ENCODE results near the gene DPYSL3. TPM values are rescaled to one million over a fixed set of nuclear protein-coding genes. Genes with fewer than 3 reads are reported as not detected.

Gene DPYSL3
- total RNA-seq, 1 donor: 161 TPM

DNA sequence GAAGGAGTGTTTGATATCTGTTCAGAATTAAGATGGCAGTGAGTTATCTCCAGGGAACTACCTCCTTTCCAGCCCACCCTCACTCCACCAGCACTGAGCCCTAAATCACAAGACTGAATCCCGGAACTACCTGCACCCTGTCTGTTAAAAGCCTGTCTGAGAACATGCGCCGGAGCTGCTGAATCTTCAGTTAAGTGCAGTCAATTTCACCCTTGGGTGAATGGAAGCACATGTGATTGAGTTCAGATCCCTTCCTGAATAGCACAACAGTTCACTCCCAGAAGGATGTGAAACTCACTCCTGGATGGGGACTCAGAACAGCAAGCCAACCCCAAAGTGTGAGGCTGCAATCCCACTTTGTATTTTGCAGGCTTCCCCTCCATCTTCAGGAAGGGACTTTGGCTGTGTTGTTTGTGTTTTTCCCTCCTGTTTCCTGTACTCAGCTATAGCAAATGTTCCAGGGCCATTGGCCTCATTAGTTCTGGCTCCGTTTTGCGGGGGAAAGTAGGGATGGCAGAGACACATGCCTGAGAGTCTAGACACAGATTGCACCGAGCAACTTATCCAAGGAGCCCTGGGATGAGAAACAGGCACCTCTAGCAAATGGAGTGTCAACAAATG lies 43.4 kb downstream of the DPYSL3 start:
- TF ChIP-seq, protein P1, sequence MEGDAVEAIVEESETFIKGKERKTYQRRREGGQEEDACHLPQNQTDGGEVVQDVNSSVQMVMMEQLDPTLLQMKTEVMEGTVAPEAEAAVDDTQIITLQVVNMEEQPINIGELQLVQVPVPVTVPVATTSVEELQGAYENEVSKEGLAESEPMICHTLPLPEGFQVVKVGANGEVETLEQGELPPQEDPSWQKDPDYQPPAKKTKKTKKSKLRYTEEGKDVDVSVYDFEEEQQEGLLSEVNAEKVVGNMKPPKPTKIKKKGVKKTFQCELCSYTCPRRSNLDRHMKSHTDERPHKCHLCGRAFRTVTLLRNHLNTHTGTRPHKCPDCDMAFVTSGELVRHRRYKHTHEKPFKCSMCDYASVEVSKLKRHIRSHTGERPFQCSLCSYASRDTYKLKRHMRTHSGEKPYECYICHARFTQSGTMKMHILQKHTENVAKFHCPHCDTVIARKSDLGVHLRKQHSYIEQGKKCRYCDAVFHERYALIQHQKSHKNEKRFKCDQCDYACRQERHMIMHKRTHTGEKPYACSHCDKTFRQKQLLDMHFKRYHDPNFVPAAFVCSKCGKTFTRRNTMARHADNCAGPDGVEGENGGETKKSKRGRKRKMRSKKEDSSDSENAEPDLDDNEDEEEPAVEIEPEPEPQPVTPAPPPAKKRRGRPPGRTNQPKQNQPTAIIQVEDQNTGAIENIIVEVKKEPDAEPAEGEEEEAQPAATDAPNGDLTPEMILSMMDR (IDR thresholded peaks at IDR 0.05; ENCODE audit: insufficient read depth, low read depth, low read length): no peak
- no peak for DNase-seq (ENCODE audit: low read depth)
- no peak overlapping the region for H3K4me3 ChIP-seq (ENCODE audit: low read depth, low read length)

DNA sequence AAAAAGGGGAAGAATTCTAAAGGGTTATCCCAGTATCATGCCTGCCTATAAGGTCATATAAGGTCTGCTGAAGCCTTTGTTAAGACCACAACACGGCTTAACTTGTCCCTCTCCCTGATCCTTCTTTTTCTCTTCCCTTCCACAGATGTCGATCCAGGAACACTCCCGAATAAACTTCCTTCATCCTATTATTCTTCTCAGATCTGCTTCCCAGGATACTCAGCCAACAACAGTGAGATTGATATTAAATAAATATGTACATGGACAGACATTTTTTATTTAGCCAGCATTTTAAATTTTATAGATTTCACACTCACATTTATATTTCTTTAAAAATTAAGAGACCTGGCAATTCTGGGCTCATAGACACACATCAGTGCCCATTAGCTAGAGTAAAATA lies 44.1 kb downstream of the DPYSL3 start:
- TF ChIP-seq, protein P1 (IDR thresholded peaks at IDR 0.05; ENCODE audit: insufficient read depth, low read depth, low read length): no peak
- no peak for DNase-seq (ENCODE audit: low read depth)
- no peak overlapping the region for H3K4me3 ChIP-seq (ENCODE audit: low read depth, low read length)

DNA sequence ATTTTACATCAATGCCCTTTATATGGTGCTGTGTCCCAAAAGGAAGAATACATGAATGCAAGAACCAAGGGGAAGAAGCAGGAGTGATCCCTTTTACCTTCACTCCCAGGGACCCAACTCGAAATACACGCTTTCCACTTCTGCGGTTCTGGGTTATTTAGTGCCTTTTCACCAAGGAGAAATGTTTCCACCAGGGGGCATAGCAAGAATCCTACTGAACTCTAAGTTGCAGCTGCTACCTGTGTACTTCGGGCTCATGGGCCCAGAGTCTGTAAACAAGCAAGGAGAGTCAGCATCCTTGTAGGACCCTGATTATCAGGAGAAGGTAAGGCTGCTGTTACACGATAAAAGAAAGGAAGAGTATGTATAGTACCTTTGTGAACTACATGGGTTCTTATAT lies 45.7 kb downstream of the DPYSL3 start:
- TF ChIP-seq, protein P1 (IDR thresholded peaks at IDR 0.05; ENCODE audit: insufficient read depth, low read depth, low read length): peak; percentile 61
- H3K4me3 ChIP-seq (ENCODE audit: low read depth, low read length): no peak overlapping the region
- peak; percentile 70 for DNase-seq (ENCODE audit: low read depth)

DNA sequence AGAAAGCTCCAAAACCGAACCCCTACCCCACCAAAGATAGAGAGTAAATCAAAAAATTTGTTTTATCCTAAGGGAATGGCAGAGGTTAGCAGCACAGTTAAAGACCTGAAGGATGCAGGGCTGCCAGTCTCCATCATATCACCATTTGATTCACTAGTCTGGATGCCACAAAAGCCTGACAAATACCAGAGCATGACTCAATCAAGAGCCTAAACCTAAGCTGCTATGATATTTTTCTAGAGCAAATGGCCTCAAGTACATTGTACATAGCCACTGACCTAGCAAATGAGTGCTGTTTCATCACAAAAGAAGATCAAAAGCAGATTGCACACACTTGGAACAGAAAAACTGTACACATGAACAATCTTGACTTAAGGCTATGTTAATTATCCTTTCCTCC lies 48.0 kb downstream of the DPYSL3 start:
- TF ChIP-seq, protein P1 (IDR thresholded peaks at IDR 0.05; ENCODE audit: insufficient read depth, low read depth, low read length): no peak
- DNase-seq (ENCODE audit: low read depth): no peak
- H3K4me3 ChIP-seq (ENCODE audit: low read depth, low read length): no peak overlapping the region

DNA sequence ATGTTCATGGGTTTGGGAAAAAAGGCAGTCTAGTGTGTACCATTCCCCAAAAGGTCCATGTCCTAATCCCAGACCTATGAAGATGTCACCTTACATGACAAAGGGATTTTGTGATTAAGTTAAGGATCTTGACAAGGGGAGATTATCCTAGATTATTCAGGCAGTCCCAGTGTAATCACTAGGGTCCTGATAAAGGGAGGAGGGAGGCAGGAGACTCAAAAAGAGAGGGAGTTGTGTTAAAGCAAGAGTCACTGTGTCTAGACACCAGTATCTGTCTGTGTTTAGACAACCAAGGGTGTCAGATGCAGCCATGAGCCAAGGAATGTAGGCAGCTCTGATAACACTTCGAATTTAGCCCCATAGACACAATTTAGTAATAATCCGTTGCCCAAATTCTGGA lies 49.5 kb downstream of the DPYSL3 start:
- TF ChIP-seq, protein P1 (IDR thresholded peaks at IDR 0.05; ENCODE audit: insufficient read depth, low read depth, low read length): no peak
- no peak overlapping the region for H3K4me3 ChIP-seq (ENCODE audit: low read depth, low read length)
- no peak for DNase-seq (ENCODE audit: low read depth)

DNA sequence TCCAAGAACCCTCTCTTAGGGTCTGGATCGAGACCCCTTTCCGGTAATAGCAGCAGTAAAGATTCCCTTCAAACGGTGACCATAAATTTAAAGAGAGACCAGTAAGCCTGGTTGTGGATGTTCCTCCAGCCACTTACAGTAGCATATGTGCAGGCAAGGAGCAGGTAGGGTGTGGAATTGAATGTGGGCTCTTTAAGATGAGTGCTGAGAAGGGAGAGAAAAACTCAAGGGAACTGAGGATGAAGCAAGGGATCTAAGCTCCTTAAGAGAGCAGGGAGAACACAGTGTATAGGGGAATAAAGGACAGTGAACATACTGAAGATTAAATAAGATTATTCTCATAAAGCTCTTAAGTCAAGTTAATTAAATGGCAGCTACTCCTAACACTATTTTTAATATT lies 51.3 kb downstream of the DPYSL3 start:
- TF ChIP-seq, protein P1 (IDR thresholded peaks at IDR 0.05; ENCODE audit: insufficient read depth, low read depth, low read length): no peak
- no peak overlapping the region for H3K4me3 ChIP-seq (ENCODE audit: low read depth, low read length)
- no peak for DNase-seq (ENCODE audit: low read depth)
